ENCODE data around the gene SPATA45. TPM values are rescaled to one million over a fixed set of nuclear protein-coding genes. Genes with fewer than 3 reads are reported as not detected.

The SPATA45 gene
- total and polyA plus RNA-seq, 5 donors from 2014 or later = 0.70 TPM; not detected in 4

- Mint-ChIP-seq H3K4me3 (no peak overlapping the region), H3K27me3 (no peaks in the 10 kb centered on the region), H3K4me1 (peaks cover 13 to 25% (median 21%) of the 10 kb centered on the region in 4 donors), H3K27ac (no peak overlapping the region), H3K36me3 (peaks cover 36% of the 10 kb centered on the region), H3K9me3 (no peaks in the 10 kb centered on the region)
- Histone ChIP-seq H3K4me1 (ENCODE audit: control insufficient read depth, insufficient read depth, low read length, poor library complexity, severe bottlenecking) (peaks cover 22% of the 10 kb centered on the region), H3K36me3 (ENCODE audit: control insufficient read depth, insufficient read depth, low read length) (peaks cover 37% of the 10 kb centered on the region), H3K9me3 (ENCODE audit: control insufficient read depth in 2 of 2, low read length in 2 of 2) (no peaks in the 10 kb centered on the region), H3K27ac (ENCODE audit: insufficient read depth, low read length, poor library complexity, severe bottlenecking) (no peak overlapping the region), H3K4me3 (ENCODE audit: low read depth, low read length) (no peak overlapping the region), H3K27me3 (ENCODE audit: control insufficient read depth, insufficient read depth, low read length) (no peaks in the 10 kb centered on the region)
- ATAC-seq (ENCODE audit: low read depth in 2 of 2) (no peak), DNase-seq (no peak)
These were observed 61.6 kb downstream of the SPATA45 start for GRCh38 chr1:212785871-212786270.

- Histone ChIP-seq H3K36me3 (ENCODE audit: control insufficient read depth, insufficient read depth, low read length) (peaks cover 37% of the 10 kb centered on the region), H3K27ac (ENCODE audit: insufficient read depth, low read length, poor library complexity, severe bottlenecking) (no peak overlapping the region), H3K4me1 (ENCODE audit: control insufficient read depth, insufficient read depth, low read length, poor library complexity, severe bottlenecking) (peaks cover 7% of the 10 kb centered on the region), H3K4me3 (ENCODE audit: low read depth, low read length) (no peak overlapping the region), H3K9me3 (ENCODE audit: control insufficient read depth in 2 of 2, low read length in 2 of 2) (no peaks in the 10 kb centered on the region), H3K27me3 (ENCODE audit: control insufficient read depth, insufficient read depth, low read length) (no peaks in the 10 kb centered on the region)
- Mint-ChIP-seq H3K27me3 (no peaks in the 10 kb centered on the region), H3K9me3 (no peaks in the 10 kb centered on the region), H3K27ac (no peak overlapping the region), H3K4me1 (peaks cover 12 to 18% (median 12%) of the 10 kb centered on the region in 4 donors), H3K36me3 (peaks cover 36% of the 10 kb centered on the region), H3K4me3 (no peak overlapping the region)
- ATAC-seq (ENCODE audit: low read depth in 2 of 2) = no peak
- DNase-seq = no peak
These were observed 63.5 kb downstream of the SPATA45 start for GRCh38 chr1:212783976-212784375.

DNA sequence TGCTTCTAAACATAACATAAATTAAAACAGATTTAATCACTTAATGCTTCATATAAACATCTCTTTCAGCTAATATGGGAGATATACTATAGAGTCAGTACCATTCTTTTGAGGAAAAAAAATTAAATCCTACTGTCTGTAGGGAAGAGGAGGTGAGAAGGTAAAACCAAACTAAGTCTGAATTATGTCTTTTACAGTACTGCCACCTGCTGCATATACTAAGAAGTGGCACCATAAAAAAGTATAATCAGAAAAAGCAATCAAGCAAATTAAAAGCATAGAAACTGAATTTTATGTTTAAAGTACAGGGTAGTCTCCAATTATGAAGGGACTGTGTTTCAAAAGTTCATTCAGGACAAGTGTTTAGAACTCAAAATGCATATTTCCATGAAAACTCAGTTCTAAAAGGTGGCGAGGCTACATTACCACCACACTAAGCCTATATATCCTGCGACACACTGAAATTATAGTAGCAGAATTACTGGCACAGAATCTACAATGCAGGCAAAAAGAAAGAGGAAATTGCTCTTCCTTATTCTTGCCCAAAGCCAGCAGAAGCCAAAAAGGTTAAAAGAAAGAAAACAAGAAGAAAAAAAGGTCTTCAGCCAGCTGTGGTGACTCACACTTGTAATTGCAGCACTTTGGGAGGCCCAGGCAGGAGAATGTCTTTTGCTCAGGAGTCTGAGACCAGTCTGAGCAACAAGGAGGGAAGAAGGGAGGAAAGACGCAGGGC lies 64.9 kb downstream of the SPATA45 start:
- Mint-ChIP-seq H3K9me3 (no peaks in the 10 kb centered on the region), H3K27me3 (no peaks in the 10 kb centered on the region), H3K4me3 (peak overlapping the region in 1 of 4 donors; percentile 7), H3K27ac (no peak overlapping the region), H3K4me1 (peaks cover 13 to 18% (median 13%) of the 10 kb centered on the region in 4 donors), H3K36me3 (peaks cover 44% of the 10 kb centered on the region)
- ATAC-seq (ENCODE audit: low read depth in 2 of 2) = peak in 1 of 2 donors; percentile 47
- no peaks in the 10 kb centered on the region for H3K27me3 ChIP-seq (ENCODE audit: control insufficient read depth, insufficient read depth, low read length)
- no peaks in the 10 kb centered on the region for H3K9me3 ChIP-seq (ENCODE audit: control insufficient read depth in 2 of 2, low read length in 2 of 2)
- peaks cover 3% of the 10 kb centered on the region for H3K4me1 ChIP-seq (ENCODE audit: control insufficient read depth, insufficient read depth, low read length, poor library complexity, severe bottlenecking)
- H3K36me3 ChIP-seq (ENCODE audit: control insufficient read depth, insufficient read depth, low read length) = peaks cover 37% of the 10 kb centered on the region
- H3K4me3 ChIP-seq (ENCODE audit: low read depth, low read length) = no peak overlapping the region
- H3K27ac ChIP-seq (ENCODE audit: insufficient read depth, low read length, poor library complexity, severe bottlenecking) = no peak overlapping the region
- peak in 2 of 3 donors; percentile 37 to 39 for DNase-seq

GRCh38 chr1:212781225-212781624 lies 66.2 kb downstream of the SPATA45 start:
- no peaks in the 10 kb centered on the region for H3K4me1 ChIP-seq (ENCODE audit: control insufficient read depth, insufficient read depth, low read length, poor library complexity, severe bottlenecking)
- H3K27me3 ChIP-seq (ENCODE audit: control insufficient read depth, insufficient read depth, low read length) = no peaks in the 10 kb centered on the region
- Mint-ChIP-seq H3K36me3 (peaks cover 44% of the 10 kb centered on the region), H3K4me3 (no peak overlapping the region), H3K27me3 (no peaks in the 10 kb centered on the region), H3K27ac (no peak overlapping the region), H3K9me3 (no peaks in the 10 kb centered on the region), H3K4me1 (peaks cover 9 to 22% (median 12%) of the 10 kb centered on the region in 4 donors)
- no peak overlapping the region for H3K4me3 ChIP-seq (ENCODE audit: low read depth, low read length)
- DNase-seq (no peak), ATAC-seq (ENCODE audit: low read depth in 2 of 2) (no peak)
- H3K36me3 ChIP-seq (ENCODE audit: control insufficient read depth, insufficient read depth, low read length) = peaks cover 37% of the 10 kb centered on the region
- no peaks in the 10 kb centered on the region for H3K9me3 ChIP-seq (ENCODE audit: control insufficient read depth in 2 of 2, low read length in 2 of 2)
- H3K27ac ChIP-seq (ENCODE audit: insufficient read depth, low read length, poor library complexity, severe bottlenecking) = no peak overlapping the region

- H3K36me3 ChIP-seq (ENCODE audit: control insufficient read depth, insufficient read depth, low read length) = peaks cover 33% of the 10 kb centered on the region
- H3K4me3 Mint-ChIP-seq = no peak overlapping the region
These were observed 66.7 kb downstream of the SPATA45 start for GRCh38 chr1:212780759-212781158.

More at GRCh38 chr1:212780759-212781158, 66.7 kb downstream of the SPATA45 start:
- ATAC-seq (ENCODE audit: low read depth in 2 of 2) (no peak), DNase-seq (no peak)
- no peak overlapping the region for H3K27ac ChIP-seq (ENCODE audit: insufficient read depth, low read length, poor library complexity, severe bottlenecking)
- H3K27me3 ChIP-seq (ENCODE audit: control insufficient read depth, insufficient read depth, low read length) = no peaks in the 10 kb centered on the region
- H3K36me3 Mint-ChIP-seq = peaks cover 41% of the 10 kb centered on the region
- no peak overlapping the region for H3K4me3 ChIP-seq (ENCODE audit: low read depth, low read length)
- no peaks in the 10 kb centered on the region for H3K9me3 Mint-ChIP-seq
- H3K9me3 ChIP-seq (ENCODE audit: control insufficient read depth in 2 of 2, low read length in 2 of 2) = no peaks in the 10 kb centered on the region
- no peaks in the 10 kb centered on the region for H3K27me3 Mint-ChIP-seq
- peak overlapping the region in 1 of 3 donors; percentile 23 for H3K27ac Mint-ChIP-seq
- no peaks in the 10 kb centered on the region for H3K4me1 ChIP-seq (ENCODE audit: control insufficient read depth, insufficient read depth, low read length, poor library complexity, severe bottlenecking)
- H3K4me1 Mint-ChIP-seq = peaks cover 9 to 22% (median 12%) of the 10 kb centered on the region in 4 donors

Other genes starting within 250 kb of the SPATA45 start
- gene ATF3, start 238.9 kb downstream of the SPATA45 start, total RNA-seq = 53.7 TPM
- under 1 TPM in 2 of 4 donors, not detected in 2; 0.42 TPM for gene ATF3, start 238.9 kb downstream of the SPATA45 start, polyA plus RNA-seq
- 2.6 TPM for gene BATF3, start 147.8 kb downstream of the SPATA45 start, total RNA-seq
- 1 to 10 TPM; 1.6 to 4.4 (median 2.9) TPM for gene BATF3, start 147.8 kb downstream of the SPATA45 start, polyA plus RNA-seq
- gene NSL1, start 55.9 kb downstream of the SPATA45 start, total RNA-seq = 24.4 TPM
- gene NSL1, start 55.9 kb downstream of the SPATA45 start, polyA plus RNA-seq = 10 to 100 TPM; 66.6 to 69.1 (median 67.1) TPM
- 24.1 TPM for gene TATDN3, start 55.8 kb downstream of the SPATA45 start, total RNA-seq
- gene TATDN3, start 55.8 kb downstream of the SPATA45 start, polyA plus RNA-seq = 10 to 100 TPM; 20.6 to 28.7 (median 22.0) TPM
- gene FLVCR1, start 10.6 kb upstream of the SPATA45 start, total RNA-seq = 10.9 TPM
- gene FLVCR1, start 10.6 kb upstream of the SPATA45 start, polyA plus RNA-seq = 1 to 10 TPM; 1.8 to 3.7 (median 2.1) TPM
- gene VASH2, start 102.9 kb upstream of the SPATA45 start, total RNA-seq = 1.7 TPM
- gene VASH2, start 102.9 kb upstream of the SPATA45 start, polyA plus RNA-seq = under 1 TPM; 0.25 to 0.55 (median 0.34) TPM
- gene ANGEL2, start 168.2 kb upstream of the SPATA45 start, total RNA-seq = 57.3 TPM
- 10 to 100 TPM; 25.2 to 39.2 (median 34.4) TPM for gene ANGEL2, start 168.2 kb upstream of the SPATA45 start, polyA plus RNA-seq
- gene RPS6KC1, start 203.6 kb upstream of the SPATA45 start, total RNA-seq = 11.1 TPM
- gene RPS6KC1, start 203.6 kb upstream of the SPATA45 start, polyA plus RNA-seq = 1 to 10 TPM; 3.4 to 6.4 (median 5.7) TPM

Measured in CD4-positive, CD25-positive, alpha-beta regulatory T cell (primary cell).